GM19372 (cell line): ENCODE measurements around the gene MAPK4.
"Not testable (repeated sequence)": the region's sequence is repeated elsewhere in the genome, so short reads cannot be mapped to it uniquely, and the experiment has no call there.

Experiments used
- ATAC-seq: cut with Tn5 transposase; IDR thresholded peaks from one replicate; pipeline ENCODE4 v1.9.1; 2021; ENCODE audit warnings: mild to moderate bottlenecking, low read depth, moderate library complexity; ENCODE audit not compliant: unreplicated experiment

The MAPK4 gene

GRCh38 chr18:50674307-50674980 is 114.6 kb downstream of the MAPK4 start:
- no peak for ATAC-seq

DNA sequence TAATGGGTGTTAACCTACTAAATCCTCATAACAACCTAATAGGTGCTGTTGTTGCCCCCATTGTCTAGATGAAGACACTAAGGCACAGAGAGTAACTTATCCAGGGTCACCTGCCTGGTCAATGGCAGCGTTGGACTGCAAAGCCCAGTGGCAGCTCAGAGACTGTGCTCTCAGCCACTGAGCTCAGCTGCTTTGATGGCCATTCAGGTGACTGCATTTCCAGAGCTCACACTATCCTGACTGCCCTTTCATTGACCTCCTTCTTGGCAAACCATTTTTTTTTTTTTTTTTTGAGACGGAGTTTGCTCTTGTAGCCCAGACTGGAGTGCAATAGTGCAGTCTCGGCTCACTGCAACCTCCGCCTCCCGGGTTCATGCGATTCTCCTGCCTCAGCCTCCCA is 115.2 kb downstream of the MAPK4 start:
- no peak for ATAC-seq

- ATAC-seq, result no peak
Observed at GRCh38 chr18:50678651-50679050, 118.8 kb downstream of the MAPK4 start.

DNA sequence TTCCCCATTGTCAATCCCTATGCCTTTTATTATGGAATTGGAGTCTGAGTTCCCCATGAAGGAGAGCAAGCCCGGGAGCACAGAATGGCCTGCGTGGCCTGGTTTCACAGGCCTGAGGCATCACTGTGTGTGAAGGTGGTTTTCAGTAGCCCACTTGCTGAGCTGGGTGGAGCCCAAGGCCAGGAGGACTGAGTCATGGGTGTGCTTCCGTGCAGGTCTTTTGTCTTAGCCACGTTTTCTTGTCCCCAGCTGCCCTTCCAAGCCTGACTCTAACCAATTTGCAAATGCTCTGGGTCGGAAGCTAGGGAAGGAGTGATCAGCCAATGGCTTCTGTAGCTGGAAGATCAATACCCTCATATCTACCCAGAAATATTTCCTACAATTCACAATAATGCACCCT is 119.2 kb downstream of the MAPK4 start:
- ATAC-seq, result no peak

GRCh38 chr18:50679656-50680055 is 119.8 kb downstream of the MAPK4 start:
- no peak for ATAC-seq

DNA sequence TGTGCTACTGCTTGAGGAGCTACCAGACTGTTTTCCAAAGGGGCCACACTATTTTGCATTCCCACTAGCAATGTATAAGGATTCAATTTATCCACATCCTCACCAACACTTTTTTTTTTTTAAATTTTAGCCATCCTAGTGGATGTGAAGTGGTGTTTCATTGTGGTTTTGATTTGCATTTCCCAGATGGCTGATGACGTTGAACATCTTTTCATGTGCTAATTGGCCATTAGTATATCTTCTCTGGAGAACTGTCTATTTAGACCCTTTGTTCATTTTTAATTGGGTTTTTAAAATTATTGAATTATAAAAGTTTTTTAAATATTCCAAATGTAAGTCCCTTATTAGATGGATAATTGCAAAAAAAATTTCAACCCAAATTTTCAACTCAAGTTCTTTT is 121.1 kb downstream of the MAPK4 start:
- ATAC-seq, result no peak

DNA sequence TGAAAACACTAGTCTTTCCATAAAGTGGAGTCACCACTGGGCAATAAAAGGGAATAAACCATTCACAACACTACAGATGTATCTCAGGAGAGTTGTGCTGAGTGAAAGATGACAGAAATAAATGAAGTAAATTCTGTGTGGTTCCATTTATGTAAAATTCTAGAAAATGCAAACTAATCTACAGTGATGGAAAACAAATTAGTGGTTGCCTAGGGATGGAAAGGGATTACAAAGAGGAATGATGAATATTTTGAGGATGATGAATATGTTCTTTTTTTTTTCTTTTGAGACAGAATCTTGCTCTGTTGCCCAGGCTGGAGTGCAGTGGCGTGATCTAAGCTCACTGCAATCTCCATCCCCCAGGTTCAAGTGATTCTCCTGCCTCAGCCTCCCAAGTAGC is 123.0 kb downstream of the MAPK4 start:
- ATAC-seq, result no peak

- ATAC-seq, result no peak
Observed at GRCh38 chr18:50686409-50686808, 126.5 kb downstream of the MAPK4 start.

GRCh38 chr18:50687491-50687890 is 127.6 kb downstream of the MAPK4 start:
- ATAC-seq, result no peak

- ATAC-seq, result no peak
Observed at GRCh38 chr18:50689578-50689977, 129.7 kb downstream of the MAPK4 start.

GRCh38 chr18:50694147-50694546 is 134.3 kb downstream of the MAPK4 start:
- ATAC-seq, result no peak

GRCh38 chr18:50695431-50696176 is 135.7 kb downstream of the MAPK4 start:
- ATAC-seq, result no peak

- ATAC-seq, result no peak
Observed at GRCh38 chr18:50696436-50696835, 136.5 kb downstream of the MAPK4 start.

DNA sequence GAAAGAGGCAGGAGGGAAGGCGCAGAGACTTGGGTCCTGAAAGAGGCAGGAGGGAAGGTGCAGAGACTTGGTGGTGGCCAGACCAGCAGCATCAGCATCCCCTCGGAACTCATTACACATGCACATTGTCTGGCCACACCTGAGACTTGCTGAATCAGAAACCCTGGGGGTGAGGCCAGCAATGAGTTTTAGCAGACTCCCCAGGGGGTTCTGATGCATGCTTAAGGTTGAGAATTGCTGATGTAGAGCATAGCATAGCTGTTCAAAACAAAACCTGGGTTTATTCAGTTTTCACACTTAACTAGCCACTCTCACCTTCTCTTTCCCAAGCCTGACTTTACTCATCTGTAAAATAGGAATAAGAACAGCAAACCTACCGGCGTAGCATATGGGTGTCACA is 137.0 kb downstream of the MAPK4 start:
- no peak for ATAC-seq

GRCh38 chr18:50697509-50697908 is 137.6 kb downstream of the MAPK4 start:
- no peak for ATAC-seq

DNA sequence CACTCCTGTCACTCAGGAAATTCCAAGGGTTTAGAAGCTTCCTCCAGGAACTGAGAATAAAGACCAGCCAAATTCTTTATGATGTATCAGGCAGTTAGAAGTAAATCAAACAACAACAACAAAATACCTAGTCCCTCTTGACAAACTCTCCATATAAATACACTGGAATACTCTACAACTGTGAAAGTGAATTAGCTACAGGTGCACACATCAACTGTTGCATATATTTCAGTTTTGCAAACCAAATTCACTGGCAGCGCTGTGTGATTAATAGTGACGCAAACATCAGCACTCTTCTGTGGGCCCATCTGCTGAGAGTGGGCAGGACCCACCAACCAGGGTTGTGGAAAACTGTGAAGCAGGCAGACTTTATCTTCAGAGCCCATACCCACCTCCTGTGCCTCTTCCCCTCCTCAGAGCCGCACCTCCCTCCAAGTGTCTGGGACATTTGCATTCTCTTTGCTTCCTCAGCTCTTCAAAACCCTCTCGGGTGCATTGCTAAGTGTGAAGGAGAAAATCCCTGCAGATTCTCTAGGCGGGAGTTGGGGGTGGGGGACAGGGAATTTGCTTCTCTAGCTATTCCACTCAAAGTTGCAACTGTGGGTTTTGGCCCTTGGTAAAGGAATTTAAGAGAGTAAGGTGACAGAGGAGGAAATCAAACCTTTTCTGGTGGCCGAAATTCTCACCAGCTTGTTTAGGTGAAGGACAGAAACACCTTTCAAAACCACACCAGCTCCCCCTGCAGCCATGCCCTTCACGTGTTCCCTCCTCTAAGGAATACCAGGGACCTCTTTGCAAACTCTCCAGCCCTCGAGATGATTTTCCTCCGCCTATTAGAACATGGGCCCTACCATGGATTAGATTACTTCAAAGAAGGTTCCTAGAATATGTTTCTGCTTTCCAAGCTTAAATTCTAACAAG is 140.6 kb downstream of the MAPK4 start:
- no peak for ATAC-seq

GRCh38 chr18:50704357-50704940 is 144.6 kb downstream of the MAPK4 start:
- ATAC-seq, result no peak

DNA sequence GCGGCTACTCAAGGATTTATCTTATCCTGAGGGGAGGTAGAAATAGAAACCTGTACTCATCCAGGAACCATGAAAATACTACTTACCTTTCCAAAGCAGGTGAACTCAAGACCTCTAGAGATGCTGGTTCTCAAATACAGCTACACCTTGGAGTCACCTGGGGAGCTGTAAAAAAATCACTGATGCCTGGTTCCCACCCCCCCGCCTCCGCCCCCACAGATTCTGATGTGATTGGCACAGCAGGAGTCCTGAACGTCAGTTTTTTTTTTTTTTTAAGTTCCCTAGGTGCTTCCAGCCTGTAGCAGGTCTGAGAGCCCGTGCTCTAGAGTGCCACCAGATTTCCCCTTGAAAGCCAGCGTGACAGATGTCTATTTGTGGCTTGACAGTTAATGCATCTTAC is 146.3 kb downstream of the MAPK4 start:
- ATAC-seq, result no peak

GRCh38 chr18:50706651-50707050 is 146.8 kb downstream of the MAPK4 start:
- no peak for ATAC-seq

- not testable (repeated sequence) for ATAC-seq
Observed at GRCh38 chr18:50707297-50707696, 147.4 kb downstream of the MAPK4 start.
